Measurements from ENCODE around the gene ETV5. TPM values are rescaled to one million over a fixed set of nuclear protein-coding genes. Genes with fewer than 3 reads are reported as not detected.
"Not testable (repeated sequence)": the region's sequence is repeated elsewhere in the genome, so short reads cannot be mapped to it uniquely, and the experiment has no call there.

Gene ETV5
- total RNA-seq, 1 donor from 2014 or later: 16.3 TPM

- Mint-ChIP-seq H3K9me3 (peaks cover 8% of the 10 kb centered on the region), H3K27me3 (ENCODE audit: insufficient read depth, low read depth) (no peaks in the 10 kb centered on the region), H3K27ac (no peak overlapping the region), H3K4me3 (no peak overlapping the region), H3K36me3 (no peaks in the 10 kb centered on the region), H3K4me1 (no peaks in the 10 kb centered on the region)
- no peaks in the 10 kb centered on the region for H3K36me3 ChIP-seq
- peaks cover 6% of the 10 kb centered on the region for H3F3A ChIP-seq (ENCODE audit: low read depth)
- H3K27ac ChIP-seq: no peak overlapping the region
- no peaks in the 10 kb centered on the region for H3K4me1 ChIP-seq
- no peak overlapping the region for H3K4me2 ChIP-seq
- H3K4me3 ChIP-seq: no peak overlapping the region
- DNase-seq (ENCODE audit: low spot score): peak; percentile 20
- H3K9me3 ChIP-seq (ENCODE audit: low read depth): no peaks in the 10 kb centered on the region
- no peaks in the 10 kb centered on the region for H3K27me3 ChIP-seq
- TF ChIP-seq CTCF (IDR thresholded peaks at IDR 0.05) (no peak), EZH2phosphoT487 (IDR thresholded peaks at IDR 0.05) (no peak), EZH2 (IDR thresholded peaks at IDR 0.05) (no peak)
- H3K79me2 ChIP-seq (ENCODE audit: low read depth): no peaks in the 10 kb centered on the region
- no peak overlapping the region for H2AFZ ChIP-seq (replicated peaks)
- no peak overlapping the region for H3K9ac ChIP-seq
- no peaks in the 10 kb centered on the region for H4K20me1 ChIP-seq (ENCODE audit: low read depth)
Measured at GRCh38 chr3:186038360-186038759, 70.5 kb downstream of the ETV5 start.

GRCh38 chr3:186035277-186035676, 73.6 kb downstream of the ETV5 start:
- H3K36me3 ChIP-seq: no peaks in the 10 kb centered on the region
- DNase-seq (ENCODE audit: low spot score): no peak
- no peaks in the 10 kb centered on the region for H4K20me1 ChIP-seq (ENCODE audit: low read depth)
- H3F3A ChIP-seq (ENCODE audit: low read depth): peaks cover 6% of the 10 kb centered on the region
- no peak overlapping the region for H3K27ac ChIP-seq
- H3K9me3 ChIP-seq (ENCODE audit: low read depth): no peaks in the 10 kb centered on the region
- no peaks in the 10 kb centered on the region for H3K4me1 ChIP-seq
- no peak overlapping the region for H3K4me2 ChIP-seq
- H3K36me3 Mint-ChIP-seq: no peaks in the 10 kb centered on the region
- H3K4me3 ChIP-seq: no peak overlapping the region
- H3K4me3 Mint-ChIP-seq: no peak overlapping the region
- H3K9ac ChIP-seq: no peak overlapping the region
- no peaks in the 10 kb centered on the region for H3K4me1 Mint-ChIP-seq
- no peaks in the 10 kb centered on the region for H3K79me2 ChIP-seq (ENCODE audit: low read depth)
- H3K27me3 Mint-ChIP-seq (ENCODE audit: insufficient read depth, low read depth): no peaks in the 10 kb centered on the region
- H3K27me3 ChIP-seq: no peaks in the 10 kb centered on the region
- H3K9me3 Mint-ChIP-seq: peaks cover 16% of the 10 kb centered on the region
- TF ChIP-seq EZH2phosphoT487 (IDR thresholded peaks at IDR 0.05) (no peak), CTCF (IDR thresholded peaks at IDR 0.05) (no peak), EZH2 (IDR thresholded peaks at IDR 0.05) (no peak)
- H2AFZ ChIP-seq (replicated peaks): no peak overlapping the region
- no peak overlapping the region for H3K27ac Mint-ChIP-seq

- Mint-ChIP-seq H3K4me3 (no peak overlapping the region), H3K4me1 (no peaks in the 10 kb centered on the region), H3K27ac (no peak overlapping the region), H3K27me3 (ENCODE audit: insufficient read depth, low read depth) (no peaks in the 10 kb centered on the region), H3K36me3 (no peaks in the 10 kb centered on the region), H3K9me3 (peaks cover 13% of the 10 kb centered on the region)
- Histone ChIP-seq H3K4me3 (no peak overlapping the region), H3K9ac (no peak overlapping the region), H3K79me2 (ENCODE audit: low read depth) (no peaks in the 10 kb centered on the region), H3K27ac (no peak overlapping the region), H3K4me1 (no peaks in the 10 kb centered on the region), H3F3A (ENCODE audit: low read depth) (no peaks in the 10 kb centered on the region), H3K36me3 (no peaks in the 10 kb centered on the region), H3K4me2 (no peak overlapping the region), H3K27me3 (no peaks in the 10 kb centered on the region), H2AFZ (replicated peaks) (no peak overlapping the region), H3K9me3 (ENCODE audit: low read depth) (no peaks in the 10 kb centered on the region), H4K20me1 (ENCODE audit: low read depth) (no peaks in the 10 kb centered on the region)
- DNase-seq (ENCODE audit: low spot score): no peak
- TF ChIP-seq CTCF (IDR thresholded peaks at IDR 0.05) (no peak), EZH2 (IDR thresholded peaks at IDR 0.05) (no peak), EZH2phosphoT487 (IDR thresholded peaks at IDR 0.05) (no peak)
Measured at GRCh38 chr3:186032321-186032720, 76.6 kb downstream of the ETV5 start.

GRCh38 chr3:186025993-186026392, 82.9 kb downstream of the ETV5 start:
- not testable (repeated sequence) for H3K4me2 ChIP-seq; H4K20me1 ChIP-seq (ENCODE audit: low read depth); H3K4me1 ChIP-seq; H3K4me1 Mint-ChIP-seq; H3K36me3 Mint-ChIP-seq; H3F3A ChIP-seq (ENCODE audit: low read depth); H3K36me3 ChIP-seq; H3K4me3 ChIP-seq; H3K27me3 Mint-ChIP-seq (ENCODE audit: insufficient read depth, low read depth); H3K79me2 ChIP-seq (ENCODE audit: low read depth); H3K9me3 Mint-ChIP-seq; H3K27ac Mint-ChIP-seq; H3K27me3 ChIP-seq; H3K27ac ChIP-seq; H3K4me3 Mint-ChIP-seq; H3K9me3 ChIP-seq (ENCODE audit: low read depth); H2AFZ ChIP-seq (replicated peaks); DNase-seq (ENCODE audit: low spot score); H3K9ac ChIP-seq

Data from neural progenitor cell (in vitro differentiated cells).